Naive thymus-derived CD4-positive, alpha-beta T cell (primary cell): ENCODE data around the gene RASA3. TPM values are rescaled to one million over a fixed set of nuclear protein-coding genes. Genes with fewer than 3 reads are reported as not detected.

Experiments
- ATAC-seq: fragments of 150-1000 bp; cut with Tn5 transposase; 2 replicates; pipeline ENCODE4 v1.10.0; 2021; ENCODE audit warnings: mild to moderate bottlenecking, moderate library complexity
- CTCF ChIA-PET: fragments of 350-600 bp; sonication (Branson Sonifier 250); formaldehyde crosslinking; loops from one replicate; lab custom pipeline; 2021; ENCODE audit warnings: antibody characterized with exemption; lab: Charles Lee
- POLR2A ChIA-PET: fragments of 350-600 bp; sonication (Branson Sonifier 250); formaldehyde crosslinking; loops from one replicate; lab custom pipeline; 2021; ENCODE audit warnings: antibody characterized with exemption, inconsistent platforms; lab: Charles Lee
- DNase-seq, 9 donors: peaks; one replicate each; pipeline versions ENCODE4 v3.0.0 to v3.0.0-alpha.2; 2020 to 2022; ENCODE audit warnings: mixed read lengths in 1 of 9
- H3K27ac ChIP-seq: one replicate; pipeline ENCODE4 v1.7.0; 2013; ENCODE audit warnings: mild to moderate bottlenecking, low read depth, low read length, moderate library complexity
- H3K27me3 ChIP-seq, 2 donors: one replicate each; pipeline ENCODE4 v1.7.0; 2013; ENCODE audit warnings: low read length in 2 of 2, mild to moderate bottlenecking in 2 of 2, moderate library complexity in 2 of 2; ENCODE audit not compliant: control insufficient read depth in 2 of 2, insufficient read depth in 2 of 2
- H3K36me3 ChIP-seq, 3 experiments: 1 replicate in 2 of 3; 2 replicates in 1 of 3; pipeline ENCODE4 v1.7.0; 2013; ENCODE audit warnings: low read length in 3 of 3, mild to moderate bottlenecking in 3 of 3, moderate library complexity in 1 of 3; ENCODE audit not compliant: insufficient read depth in 3 of 3, control insufficient read depth in 2 of 3
- H3K4me1 ChIP-seq, 2 donors: one replicate each; pipeline ENCODE4 v1.7.0; 2013; ENCODE audit warnings: low read length in 2 of 2, mild to moderate bottlenecking in 2 of 2, moderate library complexity in 1 of 2; ENCODE audit not compliant: control insufficient read depth in 2 of 2, insufficient read depth in 2 of 2
- H3K4me3 ChIP-seq: 2 replicates; pipeline ENCODE4 v1.7.0; 2013; ENCODE audit warnings: mild to moderate bottlenecking, low read length
- H3K9me3 ChIP-seq, 3 experiments: 1 replicate in 2 of 3; 2 replicates in 1 of 3; pipeline ENCODE4 v1.7.0; 2013; ENCODE audit warnings: low read length in 3 of 3; ENCODE audit not compliant: control insufficient read depth in 2 of 3
- H3K27ac Mint-ChIP-seq, 9 donors: one replicate each; pipeline ENCODE4 v1.8.0; 2020 to 2022; ENCODE audit warnings: mixed read lengths in 9 of 9, mild to moderate bottlenecking in 8 of 9, moderate library complexity in 5 of 9, inconsistent platforms in 2 of 9
- H3K27me3 Mint-ChIP-seq, 5 donors: one replicate each; pipeline ENCODE4 v1.8.0; 2021 to 2022; ENCODE audit warnings: mixed read lengths in 5 of 5, mild to moderate bottlenecking in 1 of 5
- H3K36me3 Mint-ChIP-seq, 5 donors: one replicate each; pipeline ENCODE4 v1.8.0; 2020 to 2022; ENCODE audit warnings: mixed read lengths in 5 of 5, mild to moderate bottlenecking in 3 of 5, inconsistent platforms in 1 of 5
- H3K4me1 Mint-ChIP-seq, 7 donors: one replicate each; pipeline ENCODE4 v1.8.0; 2020 to 2022; ENCODE audit warnings: mixed read lengths in 7 of 7, mild to moderate bottlenecking in 3 of 7, inconsistent platforms in 1 of 7
- H3K4me3 Mint-ChIP-seq, 10 donors: one replicate each; pipeline ENCODE4 v1.8.0; 2020 to 2022; ENCODE audit warnings: mild to moderate bottlenecking in 10 of 10, mixed read lengths in 10 of 10, moderate library complexity in 6 of 10, inconsistent platforms in 2 of 10
- H3K9me3 Mint-ChIP-seq, 11 donors: one replicate each; pipeline ENCODE4 v1.8.0; 2020 to 2022; ENCODE audit warnings: mixed read lengths in 11 of 11, mild to moderate bottlenecking in 4 of 11, inconsistent platforms in 1 of 11, moderate library complexity in 1 of 11
- intact Hi-C, 2 donors: fragments of 100-400 bp; cut with micrococcal nuclease; formaldehyde crosslinking; loops; one replicate each; pipeline ENCODE4 v1.15.1; 2023
- polyA plus RNA-seq, 2 donors: library from polyadenylated mRNA; unstranded; fragments of 300-500 nt; fragmentation: Illumina TruSeq; gene quantifications; one replicate each; pipeline ENCODE4 v1.2.3, GENCODE V29; 2021
- total RNA-seq, 6 experiments: library from RNA in 5 of 6; stranded (reverse) in 5 of 6; gene quantifications; 1 replicate in 5 of 6; 2 replicates in 1 of 6; pipeline ENCODE4 v1.2.3 and lab custom pipeline; 2021 to 2026

RASA3 gene
- total and polyA plus RNA-seq, 7 experiments from 2014 or later: 109 to 227 (median 195) TPM

DNA sequence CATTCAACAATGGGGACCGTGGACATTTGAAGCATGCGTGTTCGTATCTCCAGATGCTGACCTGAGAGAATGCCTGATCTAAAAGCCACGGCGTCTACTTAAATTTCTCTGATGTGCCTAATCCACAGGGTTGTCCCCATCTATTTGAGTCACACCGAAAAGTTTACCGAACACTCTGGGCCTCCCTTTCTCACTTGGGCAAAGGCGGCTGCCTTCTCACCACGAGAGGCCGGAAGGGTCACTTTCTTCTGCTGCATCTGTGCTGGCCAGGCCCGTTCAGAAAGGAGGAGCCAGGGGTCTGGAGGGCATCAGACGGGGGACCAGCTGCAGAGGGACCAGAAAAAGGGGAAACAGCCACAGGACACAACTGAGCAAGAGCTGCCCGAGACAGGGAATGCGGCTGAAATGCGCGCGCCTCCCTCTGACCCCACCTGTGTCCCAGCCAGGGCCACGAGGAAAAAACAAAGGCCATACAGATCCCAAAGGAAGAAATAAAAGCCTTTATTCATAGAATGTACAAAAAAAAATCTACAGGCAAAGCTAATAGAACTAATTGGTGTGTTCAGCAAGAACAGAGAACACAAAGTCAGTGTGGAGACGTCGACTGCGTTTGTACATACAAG lies 87.2 kb downstream of the RASA3 start:
- no peaks in the 10 kb centered on the region for H3K27me3 Mint-ChIP-seq
- POLR2A ChIA-PET: no interaction called here
- peaks cover 44 to 83% (median 69%) of the 10 kb centered on the region in 7 donors for H3K4me1 Mint-ChIP-seq
- H3K9me3 Mint-ChIP-seq: peaks cover 0 to 10% (median 0%) of the 10 kb centered on the region in 11 donors
- peaks cover 10 to 72% (median 25%) of the 10 kb centered on the region in 3 experiments for H3K36me3 ChIP-seq
- peak overlapping the region in 6 of 10 donors; percentile 27 to 91 (median 46) for H3K4me3 Mint-ChIP-seq
- peak overlapping the region in 8 of 9 donors; percentile 35 to 95 (median 68) for H3K27ac Mint-ChIP-seq
- no peak overlapping the region for H3K4me3 ChIP-seq
- no peaks in the 10 kb centered on the region for H3K9me3 ChIP-seq
- no peak for ATAC-seq
- H3K36me3 Mint-ChIP-seq: peaks cover 4 to 46% (median 20%) of the 10 kb centered on the region in 5 donors
- CTCF ChIA-PET: interaction anchor here (0.5 kb wide), 1 partner anchor 113 kb away, joined by 3 read pairs; no protein-coding TSS in a partner anchor
- no peak overlapping the region for H3K27ac ChIP-seq
- no peaks in the 10 kb centered on the region for H3K27me3 ChIP-seq
- H3K4me1 ChIP-seq: peaks cover 19 to 29% of the 10 kb centered on the region in 2 donors
- intact Hi-C loops: loop anchor here in 1 of 2 donors (5.0 kb wide), 2 partner anchors 67 to 182 kb away; no protein-coding TSS in a partner anchor
- DNase-seq: no peak

DNA sequence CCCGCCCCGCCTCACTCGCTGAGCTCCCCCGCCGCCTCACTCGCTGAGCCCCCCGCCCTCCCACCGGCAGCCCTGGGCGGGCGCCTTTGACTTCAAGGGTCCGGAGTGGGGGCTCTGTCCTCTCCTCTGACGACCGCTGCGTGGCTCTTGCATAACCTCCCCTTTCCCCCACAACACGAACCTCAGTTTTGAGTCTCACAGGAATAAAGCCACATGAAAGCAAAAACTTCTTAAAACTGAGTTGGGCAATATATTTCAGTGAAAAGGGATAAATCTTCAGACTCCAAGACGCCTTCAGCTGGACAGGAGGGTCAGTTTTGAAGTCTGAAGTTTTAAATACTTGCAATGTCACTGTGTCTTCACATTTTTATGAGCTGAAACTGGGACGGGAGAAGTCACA lies 87.9 kb downstream of the RASA3 start:
- H3K27ac ChIP-seq: no peak overlapping the region
- Mint-ChIP-seq H3K27ac (peak overlapping the region; percentile 35 to 95 (median 67)), H3K27me3 (no peaks in the 10 kb centered on the region), H3K4me1 (peaks cover 40 to 77% (median 65%) of the 10 kb centered on the region in 7 donors), H3K9me3 (peaks cover 0 to 10% (median 0%) of the 10 kb centered on the region in 11 donors), H3K36me3 (peaks cover 4 to 46% (median 20%) of the 10 kb centered on the region in 5 donors), H3K4me3 (peak overlapping the region in 6 of 10 donors; percentile 27 to 91 (median 48))
- DNase-seq: no peak
- peaks cover 14 to 22% of the 10 kb centered on the region in 2 donors for H3K4me1 ChIP-seq
- no peaks in the 10 kb centered on the region for H3K9me3 ChIP-seq
- POLR2A ChIA-PET: no interaction called here
- no peak overlapping the region for H3K4me3 ChIP-seq
- no peak for ATAC-seq
- intact Hi-C loops: no loop called here
- no peaks in the 10 kb centered on the region for H3K27me3 ChIP-seq
- peaks cover 6 to 72% (median 30%) of the 10 kb centered on the region in 3 experiments for H3K36me3 ChIP-seq
- CTCF ChIA-PET: no interaction called here

DNA sequence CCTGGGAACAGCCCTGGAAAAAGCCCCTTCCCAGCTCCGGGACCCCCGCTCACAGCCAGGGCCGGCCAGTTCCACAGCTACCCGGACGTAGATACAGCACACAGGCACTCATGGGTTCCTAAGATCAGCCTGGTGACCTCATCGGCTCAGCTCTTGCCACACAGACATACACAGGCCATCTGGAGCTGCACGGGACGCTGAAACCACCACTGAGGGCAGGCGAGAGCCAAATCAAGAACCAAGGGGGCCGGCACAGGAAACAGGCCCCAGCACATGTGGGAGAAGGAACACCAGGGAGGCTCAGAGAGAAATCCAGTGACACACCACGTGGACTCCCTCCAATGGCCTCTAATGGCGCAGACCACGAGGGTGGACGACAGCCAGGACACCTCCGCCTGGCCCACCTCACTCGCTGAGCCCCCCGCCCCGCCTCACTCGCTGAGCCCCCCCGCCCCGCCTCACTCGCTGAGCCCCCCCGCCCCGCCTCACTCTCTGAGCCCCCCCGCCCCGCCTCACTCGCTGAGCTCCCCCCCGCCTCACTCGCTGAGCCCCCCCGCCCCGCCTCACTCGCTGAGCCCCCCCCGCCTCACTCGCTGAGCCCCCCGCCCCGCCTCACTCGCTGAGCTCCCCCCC lies 88.9 kb downstream of the RASA3 start:
- CTCF ChIA-PET: interaction anchor here (1.0 kb wide), 1 partner anchor 15 kb away, joined by 3 read pairs; no protein-coding TSS in a partner anchor
- Mint-ChIP-seq H3K27me3 (no peaks in the 10 kb centered on the region), H3K4me1 (peaks cover 34 to 77% (median 63%) of the 10 kb centered on the region in 7 donors), H3K27ac (peak overlapping the region; percentile 29 to 93 (median 76)), H3K4me3 (peak overlapping the region in 5 of 10 donors; percentile 19 to 71 (median 45)), H3K36me3 (peaks cover 4 to 46% (median 16%) of the 10 kb centered on the region in 5 donors), H3K9me3 (peaks cover 0 to 10% (median 0%) of the 10 kb centered on the region in 11 donors)
- Histone ChIP-seq H3K27ac (no peak overlapping the region), H3K4me1 (peaks cover 8 to 14% of the 10 kb centered on the region in 2 donors), H3K36me3 (peaks cover 6 to 79% (median 26%) of the 10 kb centered on the region in 3 experiments), H3K4me3 (no peak overlapping the region), H3K27me3 (no peaks in the 10 kb centered on the region), H3K9me3 (no peaks in the 10 kb centered on the region)
- POLR2A ChIA-PET: no interaction called here
- peak in 1 of 9 donors; percentile 31 for DNase-seq
- intact Hi-C loops: no loop called here
- peak; percentile 78 for ATAC-seq

DNA sequence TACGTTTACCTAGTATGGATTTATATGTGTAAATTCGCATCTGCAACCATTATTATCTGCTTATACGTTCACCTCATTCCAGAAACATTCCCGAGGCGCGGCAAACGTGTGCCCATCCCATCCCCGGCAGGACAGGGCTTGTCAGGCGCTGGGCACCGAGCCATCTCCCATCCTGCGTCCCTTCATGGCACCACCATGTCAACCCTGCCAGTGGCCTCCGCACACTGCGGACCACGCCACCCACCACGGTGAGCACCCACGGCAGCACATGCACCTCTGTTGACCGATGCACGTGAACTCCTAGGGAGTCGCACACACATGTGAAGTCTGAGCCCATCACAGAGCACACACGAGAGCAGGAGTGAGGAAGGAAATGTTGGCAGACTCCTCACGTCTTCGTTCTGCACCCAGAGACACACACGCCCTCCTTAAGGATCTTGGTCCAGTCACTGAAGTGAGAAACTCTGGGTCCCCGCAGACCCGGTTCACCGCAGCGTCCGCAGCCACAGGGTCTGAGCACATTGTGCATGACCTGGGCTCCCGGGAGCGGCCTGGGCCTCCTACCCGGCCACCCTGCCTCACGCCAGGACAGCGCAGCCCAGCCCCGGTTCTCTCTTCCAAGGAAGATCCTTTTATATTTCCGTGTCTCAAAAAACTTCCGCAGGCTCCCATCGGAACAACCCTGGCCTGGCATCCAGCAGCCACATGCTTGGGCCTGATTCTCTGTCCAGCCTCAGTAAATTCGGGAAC lies 90.2 kb downstream of the RASA3 start:
- peak overlapping the region in 3 of 10 donors; percentile 40 to 47 (median 45) for H3K4me3 Mint-ChIP-seq

DNA sequence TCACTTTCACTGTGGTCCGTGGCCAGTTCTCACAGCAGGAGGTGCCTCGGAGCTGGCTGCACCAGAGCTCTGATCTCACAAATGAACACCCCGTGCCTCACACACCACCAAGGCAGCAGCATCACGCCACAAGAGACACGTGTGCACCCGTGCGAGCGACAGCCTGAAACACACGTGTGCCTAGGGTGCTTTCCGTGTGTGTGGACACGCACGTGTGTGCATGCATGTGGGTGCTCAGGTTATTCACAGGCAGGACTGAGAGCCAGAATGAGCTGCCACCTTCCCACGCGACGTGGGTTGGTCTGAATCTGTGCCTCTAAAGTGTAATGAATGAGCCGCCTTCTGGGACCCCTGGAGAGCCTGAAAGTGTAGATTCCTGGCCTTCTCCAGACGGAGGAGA lies 90.9 kb downstream of the RASA3 start:
- H3K27ac Mint-ChIP-seq: peak overlapping the region in 5 of 9 donors; percentile 10 to 51 (median 28)
- ChIA-PET POLR2A (no interaction called here), CTCF (no interaction called here)
- H3K9me3 ChIP-seq: no peaks in the 10 kb centered on the region
- H3K4me3 ChIP-seq: no peak overlapping the region
- H3K4me3 Mint-ChIP-seq: peak overlapping the region in 3 of 10 donors; percentile 6 to 40 (median 18)
- H3K36me3 ChIP-seq: peaks cover 6 to 86% (median 20%) of the 10 kb centered on the region in 3 experiments
- peaks cover 8 to 14% of the 10 kb centered on the region in 2 donors for H3K4me1 ChIP-seq
- no peaks in the 10 kb centered on the region for H3K27me3 Mint-ChIP-seq
- H3K36me3 Mint-ChIP-seq: peaks cover 4 to 55% (median 20%) of the 10 kb centered on the region in 5 donors
- H3K9me3 Mint-ChIP-seq: peaks cover 0 to 19% (median 0%) of the 10 kb centered on the region in 11 donors
- H3K4me1 Mint-ChIP-seq: peaks cover 23 to 75% (median 53%) of the 10 kb centered on the region in 7 donors
- ATAC-seq (no peak), DNase-seq (no peak)
- H3K27ac ChIP-seq: no peak overlapping the region
- intact Hi-C loops: no loop called here
- no peaks in the 10 kb centered on the region for H3K27me3 ChIP-seq

More for the DNA sequence above, 90.2 kb downstream of the RASA3 start:
- intact Hi-C loops: no loop called here
- DNase-seq: no peak
- Histone ChIP-seq H3K4me3 (no peak overlapping the region), H3K27ac (no peak overlapping the region), H3K27me3 (no peaks in the 10 kb centered on the region), H3K9me3 (no peaks in the 10 kb centered on the region), H3K36me3 (peaks cover 6 to 82% (median 25%) of the 10 kb centered on the region in 3 experiments), H3K4me1 (peaks cover 8 to 14% of the 10 kb centered on the region in 2 donors)
- H3K36me3 Mint-ChIP-seq: peaks cover 4 to 50% (median 17%) of the 10 kb centered on the region in 5 donors
- ChIA-PET CTCF (interaction anchor here (1.0 kb wide), 1 partner anchor 17 kb away, joined by 3 read pairs; no protein-coding TSS in a partner anchor), POLR2A (no interaction called here)
- H3K4me1 Mint-ChIP-seq: peaks cover 28 to 75% (median 61%) of the 10 kb centered on the region in 7 donors
- ATAC-seq: no peak
- peak overlapping the region in 5 of 9 donors; percentile 28 to 90 (median 64) for H3K27ac Mint-ChIP-seq
- H3K9me3 Mint-ChIP-seq: peaks cover 0 to 13% (median 0%) of the 10 kb centered on the region in 11 donors
- no peaks in the 10 kb centered on the region for H3K27me3 Mint-ChIP-seq
